B cell (primary cell): ENCODE results near the gene BTG3. TPM values are rescaled to one million over a fixed set of nuclear protein-coding genes. Genes with fewer than 3 reads are reported as not detected.

Source experiments
- ATAC-seq: fragments of 200-7000 bp; cut with Tn5 transposase; one replicate; pipeline ENCODE4 v1.10.0; 2021; ENCODE audit warnings: low read depth, mild to moderate bottlenecking, moderate number of reproducible peaks, moderate library complexity
- CTCF ChIA-PET: fragments of 350-600 bp; sonication (Branson Sonifier 250); formaldehyde crosslinking; loops from one replicate; lab custom pipeline; 2021; ENCODE audit warnings: antibody characterized with exemption, inconsistent platforms; lab: Charles Lee
- POLR2A ChIA-PET: fragments of 350-600 bp; sonication (Branson Sonifier 250); formaldehyde crosslinking; loops from one replicate; lab custom pipeline; 2021; ENCODE audit warnings: antibody characterized with exemption; lab: Charles Lee
- DNase-seq: peaks from one replicate; pipeline ENCODE4 v3.0.0; 2013
- H2AFZ ChIP-seq: 2 replicates; pipeline ENCODE4 v1.6.1; 2012; ENCODE audit warnings: mild to moderate bottlenecking, low read depth, low read length; ENCODE audit not compliant: insufficient read depth, poor library complexity, severe bottlenecking
- H3K27ac ChIP-seq, 2 donors: 1 replicate in 1 of 2; 2 replicates in 1 of 2; pipeline ENCODE4 v1.5.1; 2012 to 2013; ENCODE audit warnings: low read length in 2 of 2, mild to moderate bottlenecking in 2 of 2, moderate library complexity in 1 of 2
- H3K27me3 ChIP-seq, 4 experiments: fragments of 200-600 bp in 1 of 4; sonication (generic) in 1 of 4; replicated peaks in 1 of 4; 1 replicate in 2 of 4; 2 replicates in 2 of 4; pipeline versions ENCODE4 v1.6.1 to v1.7.0; 2013 to 2016; ENCODE audit warnings: low read length in 3 of 4, mild to moderate bottlenecking in 2 of 4, mixed read lengths in 1 of 4, moderate library complexity in 1 of 4; ENCODE audit not compliant: insufficient read depth in 4 of 4, control insufficient read depth in 3 of 4; ENCODE audit errors: control extremely low read depth in 1 of 4
- H3K36me3 ChIP-seq, 2 experiments: replicated peaks in 1 of 2; 1 replicate in 1 of 2; 2 replicates in 1 of 2; pipeline versions ENCODE4 v1.6.1 to v1.7.1; 2013; ENCODE audit warnings: low read length in 1 of 2; ENCODE audit not compliant: insufficient read depth in 2 of 2, control insufficient read depth in 1 of 2; ENCODE audit errors: control extremely low read depth in 1 of 2, extremely low read depth in 1 of 2
- H3K4me1 ChIP-seq, 2 donors: fragments of 200-600 bp in 1 of 2; sonication (generic) in 1 of 2; 1 replicate in 1 of 2; 2 replicates in 1 of 2; pipeline versions ENCODE4 v1.5.1 to v1.6.1; 2013 to 2017; ENCODE audit warnings: low read length in 2 of 2; ENCODE audit not compliant: control insufficient read depth in 2 of 2, insufficient read depth in 2 of 2
- H3K4me2 ChIP-seq: replicated peaks from 2 replicates; pipeline ENCODE3; 2012; ENCODE audit warnings: mild to moderate bottlenecking, low read depth, low read length; ENCODE audit not compliant: poor library complexity, severe bottlenecking
- H3K4me3 ChIP-seq, 5 experiments: fragments of 200-600 bp in 1 of 5; sonication (generic) in 1 of 5; 1 replicate in 3 of 5; 2 replicates in 2 of 5; pipeline versions ENCODE4 v1.5.1 to v1.7.0; 2011 to 2016; ENCODE audit warnings: low read length in 4 of 5, mild to moderate bottlenecking in 4 of 5, low read depth in 2 of 5, control low read depth in 1 of 5, moderate library complexity in 1 of 5; ENCODE audit not compliant: insufficient read depth in 1 of 5; ENCODE audit errors: control extremely low read depth in 1 of 5, extremely low read depth in 1 of 5
- H3K79me2 ChIP-seq: fragments of 200-600 bp; sonication (generic); one replicate; pipeline ENCODE4 v1.6.0; 2016; ENCODE audit warnings: low read length; ENCODE audit not compliant: control insufficient read depth, insufficient read depth
- H3K9ac ChIP-seq: fragments of 200-600 bp; sonication (generic); 2 replicates; pipeline ENCODE4 v1.6.1; 2017; ENCODE audit warnings: mild to moderate bottlenecking, low read length, moderate library complexity
- H3K9me3 ChIP-seq, 3 donors: one replicate each; pipeline versions ENCODE4 v1.6.1 to v1.7.1; 2013; ENCODE audit warnings: low read length in 2 of 3; ENCODE audit not compliant: control insufficient read depth in 2 of 3, insufficient read depth in 1 of 3; ENCODE audit errors: control extremely low read depth in 1 of 3
- H4K20me1 ChIP-seq: 2 replicates; pipeline ENCODE4 v1.6.0; 2012; ENCODE audit warnings: mild to moderate bottlenecking, low read length; ENCODE audit not compliant: insufficient read depth, control insufficient read depth, poor library complexity, severe bottlenecking
- H3K27ac Mint-ChIP-seq: one replicate; pipeline ENCODE4 v1.8.0; 2021; ENCODE audit warnings: mixed read lengths
- H3K27me3 Mint-ChIP-seq: one replicate; pipeline ENCODE4 v1.8.0; 2021; ENCODE audit warnings: mixed read lengths
- H3K4me1 Mint-ChIP-seq: one replicate; pipeline ENCODE4 v1.8.0; 2021; ENCODE audit warnings: mixed read lengths
- H3K4me3 Mint-ChIP-seq: one replicate; pipeline ENCODE4 v1.8.0; 2021; ENCODE audit warnings: mixed read lengths
- H3K9me3 Mint-ChIP-seq: one replicate; pipeline ENCODE4 v1.8.0; 2022; ENCODE audit warnings: mixed read lengths; ENCODE audit not compliant: insufficient read depth
- EZH2 ChIP-seq: IDR thresholded peaks from 2 replicates; pipeline ENCODE4 v1.6.1; 2012; ENCODE audit warnings: borderline replicate concordance, low read depth, mild to moderate bottlenecking, moderate library complexity, low read length; ENCODE audit not compliant: insufficient read depth, poor library complexity, severe bottlenecking
- WGBS: methylation state at CpG from one replicate; pipeline ENCODE4 v1.1.5; 2013; ENCODE audit warnings: missing lambda C conversion rate; ENCODE audit not compliant: insufficient coverage; 5-methylcytosine and 5-hydroxymethylcytosine counted together
- intact Hi-C: fragments of 100-400 bp; cut with micrococcal nuclease; formaldehyde crosslinking; loops from one replicate; pipeline ENCODE4 v1.10.0; 2022
- polyA plus RNA-seq: library from polyadenylated mRNA; depleted of rRNA; stranded (reverse); fragments of >200 nt; gene quantifications from 2 replicates; pipeline ENCODE4 v1.2.3, GENCODE V29; 2012
- total RNA-seq, 2 donors: library from RNA; stranded (reverse); fragments of 120-200 nt in 1 of 2; gene quantifications; 1 replicate in 1 of 2; 2 replicates in 1 of 2; pipeline versions ENCODE4 v1.2.3 to v1.2.4, GENCODE V29; 2013 to 2022
- TF ChIP-seq, protein P1 (sequence below): fragments of 200-600 bp; IDR thresholded peaks from one replicate; pipeline ENCODE4 v1.8.0; 2022; ENCODE audit warnings: antibody characterized with exemption, mild to moderate bottlenecking

Gene BTG3
- total and polyA plus RNA-seq, 2 donors (not counting 1 experiment from before 2014, with no cell fraction given) = 11.8 to 14.9 TPM

DNA sequence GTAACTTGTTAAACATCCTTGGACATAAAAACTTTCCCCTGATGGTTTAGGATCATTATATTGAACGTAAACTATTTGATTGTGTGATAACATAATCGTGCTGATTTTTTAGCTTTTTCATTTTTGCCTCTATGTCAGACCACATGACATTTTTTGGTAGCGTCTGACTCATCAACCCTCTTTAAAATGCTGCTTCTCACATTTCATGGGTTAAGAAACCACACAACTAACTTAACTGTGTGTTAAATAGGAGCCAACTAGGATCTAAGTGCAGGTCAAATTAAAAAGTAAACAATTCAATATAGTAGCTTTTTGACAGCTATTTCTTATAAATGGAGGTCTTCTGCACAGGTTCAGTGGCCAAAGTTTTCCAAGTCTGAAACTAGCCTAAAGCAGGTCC lies 9.8 kb downstream of the BTG3 start:
- ATAC-seq (no peak), DNase-seq (no peak)
- ChIA-PET POLR2A (no interaction called here), CTCF (interaction anchor here (1.4 kb wide), 1 partner anchor 17 kb away, joined by 3 read pairs; no protein-coding TSS in a partner anchor)
- no peaks in the 10 kb centered on the region for H3K27me3 ChIP-seq
- no peaks in the 10 kb centered on the region for H3K4me1 ChIP-seq
- peaks cover 5% of the 10 kb centered on the region for H3K79me2 ChIP-seq
- H3K9me3 ChIP-seq = no peaks in the 10 kb centered on the region
- H3K9ac ChIP-seq = no peak overlapping the region
- no peak overlapping the region for H3K4me3 ChIP-seq
- no peaks in the 10 kb centered on the region for H4K20me1 ChIP-seq
- no peak for TF ChIP-seq EZH2
- TF ChIP-seq, protein P1, sequence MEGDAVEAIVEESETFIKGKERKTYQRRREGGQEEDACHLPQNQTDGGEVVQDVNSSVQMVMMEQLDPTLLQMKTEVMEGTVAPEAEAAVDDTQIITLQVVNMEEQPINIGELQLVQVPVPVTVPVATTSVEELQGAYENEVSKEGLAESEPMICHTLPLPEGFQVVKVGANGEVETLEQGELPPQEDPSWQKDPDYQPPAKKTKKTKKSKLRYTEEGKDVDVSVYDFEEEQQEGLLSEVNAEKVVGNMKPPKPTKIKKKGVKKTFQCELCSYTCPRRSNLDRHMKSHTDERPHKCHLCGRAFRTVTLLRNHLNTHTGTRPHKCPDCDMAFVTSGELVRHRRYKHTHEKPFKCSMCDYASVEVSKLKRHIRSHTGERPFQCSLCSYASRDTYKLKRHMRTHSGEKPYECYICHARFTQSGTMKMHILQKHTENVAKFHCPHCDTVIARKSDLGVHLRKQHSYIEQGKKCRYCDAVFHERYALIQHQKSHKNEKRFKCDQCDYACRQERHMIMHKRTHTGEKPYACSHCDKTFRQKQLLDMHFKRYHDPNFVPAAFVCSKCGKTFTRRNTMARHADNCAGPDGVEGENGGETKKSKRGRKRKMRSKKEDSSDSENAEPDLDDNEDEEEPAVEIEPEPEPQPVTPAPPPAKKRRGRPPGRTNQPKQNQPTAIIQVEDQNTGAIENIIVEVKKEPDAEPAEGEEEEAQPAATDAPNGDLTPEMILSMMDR = no peak
- Mint-ChIP-seq H3K4me1 (peaks cover 7% of the 10 kb centered on the region), H3K27me3 (no peaks in the 10 kb centered on the region), H3K27ac (no peak overlapping the region), H3K4me3 (no peak overlapping the region), H3K9me3 (no peaks in the 10 kb centered on the region)
- H2AFZ ChIP-seq = no peak overlapping the region
- H3K4me2 ChIP-seq = no peak overlapping the region
- no CpG with 5 or more reads among the region's 3 CpGs for WGBS
- no peak overlapping the region for H3K27ac ChIP-seq
- peaks cover 16% of the 10 kb centered on the region in 2 experiments for H3K36me3 ChIP-seq
- intact Hi-C loops = no loop called here

DNA sequence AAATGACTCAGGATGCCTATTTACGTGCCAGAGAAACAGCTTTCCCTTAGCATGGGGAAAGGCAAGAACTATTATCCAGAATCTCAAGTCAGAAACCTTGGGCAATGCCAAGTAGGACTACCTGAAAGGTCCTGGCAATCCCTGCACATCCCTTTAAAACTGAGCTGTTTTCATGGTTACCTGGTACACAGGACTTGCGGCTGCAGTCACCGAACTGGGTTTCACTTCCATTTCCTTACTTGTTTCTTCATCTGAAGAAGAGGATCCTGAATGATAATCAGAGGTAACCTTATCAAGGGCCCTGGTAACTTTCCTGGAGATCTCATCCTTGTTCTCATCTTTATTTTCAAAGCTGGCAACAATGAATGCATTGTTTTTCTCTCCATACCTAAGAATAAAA lies 14.3 kb downstream of the BTG3 start:
- no peak overlapping the region for H3K4me3 ChIP-seq
- peak overlapping the region; percentile 3 for H3K4me2 ChIP-seq
- Mint-ChIP-seq H3K4me3 (no peak overlapping the region), H3K4me1 (peaks cover 7% of the 10 kb centered on the region), H3K27me3 (no peaks in the 10 kb centered on the region), H3K9me3 (no peaks in the 10 kb centered on the region), H3K27ac (peak overlapping the region; percentile 37)
- no peaks in the 10 kb centered on the region for H3K4me1 ChIP-seq
- WGBS = 75% methylated on average over 3 of the region's 3 CpGs
- peaks cover 5% of the 10 kb centered on the region for H3K79me2 ChIP-seq
- ChIA-PET CTCF (no interaction called here), POLR2A (no interaction called here)
- H2AFZ ChIP-seq = no peak overlapping the region
- no peaks in the 10 kb centered on the region for H3K27me3 ChIP-seq
- no peak overlapping the region for H3K27ac ChIP-seq
- ATAC-seq = no peak
- peaks cover 10 to 12% of the 10 kb centered on the region in 2 experiments for H3K36me3 ChIP-seq
- TF ChIP-seq, protein P1 = no peak
- TF ChIP-seq EZH2 = no peak
- no peaks in the 10 kb centered on the region for H4K20me1 ChIP-seq
- intact Hi-C loops = no loop called here
- H3K9me3 ChIP-seq = no peaks in the 10 kb centered on the region
- no peak overlapping the region for H3K9ac ChIP-seq
- DNase-seq = peak; percentile 16
